Measurements from ENCODE around the gene HCK.

The HCK gene

GRCh38 chr20:32056708-32057483, 4.9 kb downstream of the HCK start:
- in situ Hi-C loops (cut with MboI; ENCODE audit: low sequenced_read_pairs, unreplicated experiment), result no loop called here
- TF ChIP-seq CTCF (IDR thresholded peaks at IDR 0.05; ENCODE audit: borderline replicate concordance, control extremely low read depth, extremely low read depth, insufficient read depth, missing control alignments), result no peak
- DNase-seq (ENCODE audit: low spot score), result no peak

GRCh38 chr20:32057656-32058184, 5.7 kb downstream of the HCK start:
- in situ Hi-C loops (cut with MboI; ENCODE audit: low sequenced_read_pairs, unreplicated experiment), result no loop called here
- no peak for DNase-seq (ENCODE audit: low spot score)
- no peak for TF ChIP-seq CTCF (IDR thresholded peaks at IDR 0.05; ENCODE audit: borderline replicate concordance, control extremely low read depth, extremely low read depth, insufficient read depth, missing control alignments)

- in situ Hi-C loops (cut with MboI; ENCODE audit: low sequenced_read_pairs, unreplicated experiment), result no loop called here
- TF ChIP-seq CTCF (IDR thresholded peaks at IDR 0.05; ENCODE audit: borderline replicate concordance, control extremely low read depth, extremely low read depth, insufficient read depth, missing control alignments), result no peak
- DNase-seq (ENCODE audit: low spot score), result no peak
These were observed 7.1 kb downstream of the HCK start for GRCh38 chr20:32059189-32059588.

GRCh38 chr20:32062776-32063170, 10.7 kb downstream of the HCK start:
- DNase-seq (ENCODE audit: low spot score), result peak; percentile 57
- no peak for TF ChIP-seq CTCF (IDR thresholded peaks at IDR 0.05; ENCODE audit: borderline replicate concordance, control extremely low read depth, extremely low read depth, insufficient read depth, missing control alignments)
- in situ Hi-C loops (cut with MboI; ENCODE audit: low sequenced_read_pairs, unreplicated experiment), result no loop called here

GRCh38 chr20:32063695-32064094, 11.7 kb downstream of the HCK start:
- no peak for DNase-seq (ENCODE audit: low spot score)
- no peak for TF ChIP-seq CTCF (IDR thresholded peaks at IDR 0.05; ENCODE audit: borderline replicate concordance, control extremely low read depth, extremely low read depth, insufficient read depth, missing control alignments)
- in situ Hi-C loops (cut with MboI; ENCODE audit: low sequenced_read_pairs, unreplicated experiment), result no loop called here

GRCh38 chr20:32064667-32065066, 12.6 kb downstream of the HCK start:
- in situ Hi-C loops (cut with MboI; ENCODE audit: low sequenced_read_pairs, unreplicated experiment), result no loop called here
- peak; percentile 58 for DNase-seq (ENCODE audit: low spot score)
- no peak for TF ChIP-seq CTCF (IDR thresholded peaks at IDR 0.05; ENCODE audit: borderline replicate concordance, control extremely low read depth, extremely low read depth, insufficient read depth, missing control alignments)

Data from GM13976 (cell line).